ENCODE measurements around the gene SCAF1.

DNA sequence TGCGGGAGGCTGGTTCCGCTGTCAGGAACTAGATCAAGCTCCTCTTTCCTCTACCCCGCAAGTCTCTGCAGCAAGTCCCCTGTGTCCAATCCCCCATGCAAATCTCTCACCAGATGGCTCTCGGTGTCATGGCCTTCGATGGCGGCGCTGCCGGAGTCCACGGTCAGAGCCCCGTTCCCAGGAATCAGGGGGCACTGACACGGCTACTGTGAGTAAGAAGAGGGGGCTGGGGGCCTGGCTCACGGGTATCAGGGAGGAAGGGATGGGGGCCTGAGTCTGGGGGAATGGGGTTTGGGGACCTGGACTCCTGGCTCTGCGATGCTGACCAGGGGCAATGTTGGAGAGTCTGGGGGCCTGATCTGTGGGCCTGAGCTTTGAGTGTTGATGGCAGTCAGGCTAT is 4.0 kb downstream of the SCAF1 start:
- TF ChIP-seq CTCF (IDR thresholded peaks at IDR 0.05): no peak
- no peak for TF ChIP-seq EP300 (IDR thresholded peaks at IDR 0.05)
- TF ChIP-seq POLR2A (IDR thresholded peaks at IDR 0.05): no peak
